Tibial nerve (tissue), 3 donors: ENCODE results near the gene RPTN.

Source experiments
- POLR2A ChIP-seq, 2 donors: fragments of 450-650 bp; IDR thresholded peaks; one replicate each; pipeline ENCODE4 v1.6.1; 2017; ENCODE audit warnings: antibody characterized with exemption in 2 of 2, mild to moderate bottlenecking in 2 of 2, moderate library complexity in 2 of 2
- TF ChIP-seq, protein P1 (sequence below), 5 experiments: fragments of 200-600 bp in 3 of 5; fragments of 450-650 bp in 2 of 5; sonication (generic) in 3 of 5; IDR thresholded peaks; one replicate each; pipeline ENCODE4 v1.5.1; 2016 to 2019; ENCODE audit warnings: antibody characterized with exemption in 5 of 5, mild to moderate bottlenecking in 3 of 5, moderate library complexity in 2 of 5

DNA sequence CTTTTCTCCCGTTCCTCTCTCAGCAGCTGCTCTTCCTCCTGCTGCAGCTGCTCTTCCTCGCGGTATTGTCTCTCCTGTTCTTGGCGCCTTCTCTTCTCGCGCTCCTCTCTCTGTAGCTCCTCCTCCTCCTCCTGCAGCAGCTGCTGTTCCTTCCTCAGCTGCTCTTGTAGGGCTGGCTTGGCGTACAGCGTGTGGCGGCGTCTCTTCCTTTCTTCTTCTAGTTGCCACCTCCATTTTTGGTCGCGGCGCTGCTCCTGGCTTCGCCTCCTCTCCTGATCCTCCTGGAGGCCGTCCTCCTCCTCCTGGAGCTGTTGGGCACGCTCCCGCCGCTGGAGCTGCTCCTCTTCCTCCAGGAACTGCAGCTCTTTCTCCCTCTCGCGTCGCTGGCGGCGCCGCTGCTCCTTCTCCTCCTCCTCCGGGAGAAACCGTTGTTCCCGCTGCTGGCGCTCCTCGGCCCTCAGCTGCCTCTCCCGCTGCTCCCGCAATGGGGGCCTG is 48.6 kb downstream of the RPTN start:
- no peak for TF ChIP-seq POLR2A (IDR thresholded peaks at IDR 0.05)
- TF ChIP-seq, protein P1, sequence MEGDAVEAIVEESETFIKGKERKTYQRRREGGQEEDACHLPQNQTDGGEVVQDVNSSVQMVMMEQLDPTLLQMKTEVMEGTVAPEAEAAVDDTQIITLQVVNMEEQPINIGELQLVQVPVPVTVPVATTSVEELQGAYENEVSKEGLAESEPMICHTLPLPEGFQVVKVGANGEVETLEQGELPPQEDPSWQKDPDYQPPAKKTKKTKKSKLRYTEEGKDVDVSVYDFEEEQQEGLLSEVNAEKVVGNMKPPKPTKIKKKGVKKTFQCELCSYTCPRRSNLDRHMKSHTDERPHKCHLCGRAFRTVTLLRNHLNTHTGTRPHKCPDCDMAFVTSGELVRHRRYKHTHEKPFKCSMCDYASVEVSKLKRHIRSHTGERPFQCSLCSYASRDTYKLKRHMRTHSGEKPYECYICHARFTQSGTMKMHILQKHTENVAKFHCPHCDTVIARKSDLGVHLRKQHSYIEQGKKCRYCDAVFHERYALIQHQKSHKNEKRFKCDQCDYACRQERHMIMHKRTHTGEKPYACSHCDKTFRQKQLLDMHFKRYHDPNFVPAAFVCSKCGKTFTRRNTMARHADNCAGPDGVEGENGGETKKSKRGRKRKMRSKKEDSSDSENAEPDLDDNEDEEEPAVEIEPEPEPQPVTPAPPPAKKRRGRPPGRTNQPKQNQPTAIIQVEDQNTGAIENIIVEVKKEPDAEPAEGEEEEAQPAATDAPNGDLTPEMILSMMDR (IDR thresholded peaks at IDR 0.05): no peak
